Measurements from ENCODE around the gene KRTAP16-1.

The KRTAP16-1 gene

DNA sequence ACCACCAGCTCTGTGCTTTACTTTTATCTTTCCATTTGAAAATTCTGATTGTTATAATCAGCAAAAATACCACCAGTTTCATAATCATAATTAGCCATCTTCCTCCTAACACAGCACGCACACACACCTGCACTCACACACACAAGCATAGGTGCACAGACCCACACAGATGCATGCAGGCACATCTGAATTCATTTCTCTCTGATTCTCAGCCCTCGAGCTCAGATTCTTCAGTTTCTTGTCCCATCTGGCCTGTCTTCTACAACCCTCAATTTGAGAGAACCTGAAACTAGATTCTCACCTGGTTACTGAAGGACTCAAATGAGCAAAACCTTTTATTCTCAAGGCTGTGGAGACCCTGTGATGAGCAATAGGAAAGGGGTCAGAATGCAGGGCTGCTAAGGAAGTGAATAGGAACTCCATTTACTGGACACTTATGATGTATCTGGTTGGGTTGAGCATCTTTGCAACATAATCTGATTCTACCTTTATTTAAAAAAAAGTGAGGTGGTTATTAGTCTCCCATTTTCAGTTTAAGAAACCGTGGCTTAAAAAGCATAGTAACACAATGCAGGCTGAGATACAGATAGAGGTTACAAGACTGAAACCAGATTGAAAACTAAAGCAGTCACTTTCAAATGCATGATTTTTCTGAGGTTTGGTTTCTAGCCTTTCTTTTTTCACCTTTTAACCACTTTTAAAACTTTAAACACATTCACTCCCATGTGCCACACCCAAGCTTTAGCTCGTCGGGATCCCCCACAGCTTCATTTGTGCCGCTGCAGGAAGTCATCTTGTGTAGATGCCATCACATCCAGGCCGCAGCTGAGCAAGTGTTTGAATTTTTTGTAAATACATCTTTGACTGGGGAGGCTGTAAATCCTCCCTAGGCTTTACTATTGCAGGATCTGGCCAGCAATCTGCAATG lies 32.1 kb upstream of the KRTAP16-1 start:
- Histone ChIP-seq H3K27me3 (ENCODE audit: insufficient read depth, low read length) (no peaks in the 10 kb centered on the region), H3K79me2 (ENCODE audit: control insufficient read depth, insufficient read depth, low read length, unreplicated experiment) (no peaks in the 10 kb centered on the region), H3K4me3 (ENCODE audit: low read depth, low read length) (no peak overlapping the region), H3K4me1 (ENCODE audit: control insufficient read depth, insufficient read depth, low read length, unreplicated experiment) (no peaks in the 10 kb centered on the region), H3K27ac (ENCODE audit: low read depth, low read length) (no peak overlapping the region), H3K36me3 (ENCODE audit: insufficient read depth, low read length) (no peaks in the 10 kb centered on the region), H2AFZ (ENCODE audit: low read length, unreplicated experiment) (no peak overlapping the region)

DNA sequence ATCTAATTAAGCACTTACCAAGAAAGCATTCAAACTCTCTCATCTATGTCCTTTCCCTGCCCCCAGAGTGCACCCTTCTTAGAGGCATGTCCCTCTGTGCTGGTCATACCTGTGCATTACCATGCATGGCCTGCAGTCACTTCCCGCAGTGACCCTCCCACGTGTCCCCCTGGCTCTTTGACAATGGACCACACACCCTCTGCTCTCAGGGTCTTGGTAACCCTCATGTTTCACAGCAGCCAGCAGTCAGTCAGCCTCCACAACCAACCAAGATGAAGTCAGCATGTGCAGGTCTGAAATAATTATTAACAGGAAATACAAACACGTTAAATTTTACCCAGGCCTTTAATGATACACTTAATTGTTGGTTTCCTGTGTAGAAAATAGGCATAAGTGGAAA lies 31.4 kb upstream of the KRTAP16-1 start:
- Histone ChIP-seq H3K4me1 (ENCODE audit: control insufficient read depth, insufficient read depth, low read length, unreplicated experiment) (no peaks in the 10 kb centered on the region), H3K27me3 (ENCODE audit: insufficient read depth, low read length) (no peaks in the 10 kb centered on the region), H3K79me2 (ENCODE audit: control insufficient read depth, insufficient read depth, low read length, unreplicated experiment) (no peaks in the 10 kb centered on the region), H3K4me3 (ENCODE audit: low read depth, low read length) (no peak overlapping the region), H3K27ac (ENCODE audit: low read depth, low read length) (no peak overlapping the region), H3K36me3 (ENCODE audit: insufficient read depth, low read length) (no peaks in the 10 kb centered on the region), H2AFZ (ENCODE audit: low read length, unreplicated experiment) (no peak overlapping the region)

DNA sequence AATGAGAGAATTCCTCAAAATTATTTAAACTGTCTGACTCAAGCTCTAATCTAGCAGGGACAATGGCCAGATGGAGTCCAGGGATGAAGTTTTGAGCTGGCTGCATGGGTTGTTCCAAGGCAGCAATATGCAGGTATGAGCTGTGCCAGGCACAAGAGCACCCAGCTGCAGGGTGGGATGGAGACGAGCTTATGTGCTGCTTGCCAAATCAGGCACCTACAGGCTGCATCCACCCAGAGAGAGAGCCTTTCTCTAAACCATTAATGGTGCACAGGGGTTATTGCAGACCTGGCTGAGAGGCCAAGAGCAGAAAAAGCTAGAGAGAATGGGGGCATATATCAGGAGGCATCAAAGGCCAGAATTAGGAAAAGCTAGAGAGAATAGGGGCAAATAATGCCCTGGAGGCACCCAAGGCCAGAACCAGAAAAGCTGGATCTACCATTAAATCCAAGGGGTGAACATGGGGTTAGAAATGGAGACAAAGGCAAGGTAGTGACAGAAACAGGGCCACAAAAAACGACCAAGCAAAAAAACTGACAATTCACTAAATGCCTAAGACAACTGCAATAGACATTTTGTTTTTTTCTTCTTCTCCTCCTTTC lies 30.6 kb upstream of the KRTAP16-1 start:
- H3K27ac ChIP-seq (ENCODE audit: low read depth, low read length) = no peak overlapping the region
- no peaks in the 10 kb centered on the region for H3K4me1 ChIP-seq (ENCODE audit: control insufficient read depth, insufficient read depth, low read length, unreplicated experiment)
- no peak overlapping the region for H2AFZ ChIP-seq (ENCODE audit: low read length, unreplicated experiment)
- H3K36me3 ChIP-seq (ENCODE audit: insufficient read depth, low read length) = no peaks in the 10 kb centered on the region
- H3K27me3 ChIP-seq (ENCODE audit: insufficient read depth, low read length) = no peaks in the 10 kb centered on the region
- no peak overlapping the region for H3K4me3 ChIP-seq (ENCODE audit: low read depth, low read length)
- H3K79me2 ChIP-seq (ENCODE audit: control insufficient read depth, insufficient read depth, low read length, unreplicated experiment) = no peaks in the 10 kb centered on the region

DNA sequence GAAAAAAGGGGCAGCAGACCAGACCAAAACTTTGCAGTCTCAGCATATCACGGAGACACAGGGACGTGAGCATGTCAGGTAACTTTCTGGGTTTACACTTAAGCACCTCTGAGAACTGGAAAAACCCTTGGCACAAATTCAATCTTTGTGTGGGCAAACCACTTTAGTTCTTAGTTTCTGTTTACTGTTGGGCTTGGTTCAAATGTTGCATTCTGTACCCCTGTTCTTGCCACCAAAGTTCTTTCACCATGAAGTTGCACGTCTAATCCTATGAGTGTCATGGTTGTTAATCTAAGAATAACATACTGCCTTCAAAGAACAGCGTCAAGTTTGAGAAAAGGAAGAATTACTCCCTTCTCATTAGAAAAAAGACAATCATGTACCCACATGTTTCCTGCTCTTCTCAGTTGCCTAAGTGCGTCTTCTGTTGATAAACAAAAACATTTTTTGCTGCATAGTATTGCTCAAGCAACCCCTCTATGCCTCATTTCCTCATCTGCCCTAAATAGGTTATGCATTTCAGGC lies 29.9 kb upstream of the KRTAP16-1 start:
- Histone ChIP-seq H3K27me3 (ENCODE audit: insufficient read depth, low read length) (no peaks in the 10 kb centered on the region), H2AFZ (ENCODE audit: low read length, unreplicated experiment) (no peak overlapping the region), H3K27ac (ENCODE audit: low read depth, low read length) (no peak overlapping the region), H3K36me3 (ENCODE audit: insufficient read depth, low read length) (no peaks in the 10 kb centered on the region), H3K4me3 (ENCODE audit: low read depth, low read length) (no peak overlapping the region), H3K4me1 (ENCODE audit: control insufficient read depth, insufficient read depth, low read length, unreplicated experiment) (no peaks in the 10 kb centered on the region), H3K79me2 (ENCODE audit: control insufficient read depth, insufficient read depth, low read length, unreplicated experiment) (no peaks in the 10 kb centered on the region)

DNA sequence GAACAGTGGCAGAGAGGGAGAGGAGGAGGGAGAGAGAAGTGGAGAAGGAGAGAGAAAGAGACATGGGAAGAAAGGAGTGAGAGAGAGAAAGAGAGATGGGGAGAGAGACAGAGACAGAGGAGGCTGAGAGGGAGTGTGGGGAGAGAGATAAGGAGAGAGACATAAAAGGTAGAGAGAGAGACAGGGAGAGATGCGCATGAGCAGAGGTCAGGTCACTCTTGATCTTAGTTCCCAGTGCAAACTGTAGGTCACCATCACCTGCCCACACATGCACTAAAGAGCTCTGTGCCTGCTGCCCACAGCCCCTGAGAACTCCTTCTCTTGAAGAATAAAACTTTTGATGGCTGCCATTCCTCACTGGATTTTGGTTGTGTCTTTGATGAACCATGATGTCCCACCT lies 26.6 kb upstream of the KRTAP16-1 start:
- no peak overlapping the region for H2AFZ ChIP-seq (ENCODE audit: low read length, unreplicated experiment)
- no peaks in the 10 kb centered on the region for H3K79me2 ChIP-seq (ENCODE audit: control insufficient read depth, insufficient read depth, low read length, unreplicated experiment)
- H3K4me1 ChIP-seq (ENCODE audit: control insufficient read depth, insufficient read depth, low read length, unreplicated experiment) = no peaks in the 10 kb centered on the region
- no peak overlapping the region for H3K27ac ChIP-seq (ENCODE audit: low read depth, low read length)
- H3K4me3 ChIP-seq (ENCODE audit: low read depth, low read length) = no peak overlapping the region
- no peaks in the 10 kb centered on the region for H3K36me3 ChIP-seq (ENCODE audit: insufficient read depth, low read length)
- H3K27me3 ChIP-seq (ENCODE audit: insufficient read depth, low read length) = no peaks in the 10 kb centered on the region

DNA sequence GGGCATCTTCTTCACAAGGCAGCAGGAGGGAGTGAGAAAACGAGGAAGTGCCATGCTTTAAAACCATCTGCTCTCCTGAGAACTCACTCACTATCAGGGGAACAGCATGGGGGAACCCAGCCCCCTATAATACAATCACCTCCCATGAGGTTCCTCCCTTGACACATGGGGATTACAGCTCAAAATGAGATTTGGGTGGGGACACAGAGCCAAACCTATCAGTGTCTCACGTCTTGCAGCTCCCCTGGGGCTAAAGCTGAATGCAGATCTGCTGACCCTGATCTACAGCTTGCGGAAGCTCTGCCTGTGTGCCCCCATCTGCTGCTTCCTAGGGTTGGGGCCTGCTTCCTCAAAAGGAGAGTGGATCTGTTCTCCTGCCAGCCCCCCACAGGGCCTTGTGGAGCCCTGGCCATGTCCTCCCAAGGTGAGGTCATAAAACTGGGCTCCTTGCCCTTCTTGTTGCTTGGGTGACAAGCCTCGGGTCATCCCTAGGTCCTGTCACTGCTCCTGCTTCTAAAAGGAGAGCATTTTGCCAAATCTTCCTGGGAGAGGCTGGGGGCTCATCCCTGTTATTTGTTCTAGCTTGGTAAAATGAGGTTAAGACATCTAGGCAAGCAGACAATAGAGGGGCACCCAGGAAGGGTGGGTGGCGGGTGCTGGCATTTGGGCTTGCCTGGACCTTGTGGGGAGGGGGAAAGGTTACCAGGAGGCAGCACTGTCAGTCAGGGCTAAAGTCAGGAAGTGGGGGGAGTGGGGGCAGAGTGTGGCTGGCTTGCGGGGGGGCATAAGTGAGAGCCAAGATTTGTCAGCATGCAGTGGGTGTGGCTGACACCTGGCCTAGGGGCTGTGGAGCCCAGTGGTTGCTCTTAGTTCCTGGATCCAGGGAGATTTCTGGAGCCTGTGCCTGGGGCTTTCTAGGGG lies 25.5 kb upstream of the KRTAP16-1 start:
- H3K36me3 ChIP-seq (ENCODE audit: insufficient read depth, low read length) = no peaks in the 10 kb centered on the region
- H3K4me3 ChIP-seq (ENCODE audit: low read depth, low read length) = no peak overlapping the region
- H2AFZ ChIP-seq (ENCODE audit: low read length, unreplicated experiment) = no peak overlapping the region
- no peaks in the 10 kb centered on the region for H3K79me2 ChIP-seq (ENCODE audit: control insufficient read depth, insufficient read depth, low read length, unreplicated experiment)
- H3K4me1 ChIP-seq (ENCODE audit: control insufficient read depth, insufficient read depth, low read length, unreplicated experiment) = no peaks in the 10 kb centered on the region
- H3K27me3 ChIP-seq (ENCODE audit: insufficient read depth, low read length) = no peaks in the 10 kb centered on the region
- no peak overlapping the region for H3K27ac ChIP-seq (ENCODE audit: low read depth, low read length)

DNA sequence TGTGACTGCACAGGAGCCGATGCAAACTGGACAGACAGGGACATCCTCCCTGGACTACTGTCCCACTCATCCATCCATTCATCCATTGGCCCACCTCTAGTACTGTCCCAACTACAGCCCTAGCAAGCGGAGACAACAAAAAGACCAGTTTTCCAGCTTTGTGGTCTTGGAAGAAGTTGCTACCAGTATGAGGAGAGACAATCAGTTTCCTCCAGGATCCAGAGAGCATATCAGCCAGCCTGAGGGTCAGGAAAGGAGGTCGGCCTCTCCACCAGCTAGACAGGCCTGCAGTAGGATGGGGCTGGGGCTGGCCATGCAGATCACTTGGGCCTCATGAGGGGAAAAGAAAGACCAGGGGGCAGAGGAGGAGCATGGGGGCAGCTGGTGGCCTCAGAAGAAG lies 24.7 kb upstream of the KRTAP16-1 start:
- Histone ChIP-seq H3K4me3 (ENCODE audit: low read depth, low read length) (no peak overlapping the region), H3K79me2 (ENCODE audit: control insufficient read depth, insufficient read depth, low read length, unreplicated experiment) (no peaks in the 10 kb centered on the region), H3K27me3 (ENCODE audit: insufficient read depth, low read length) (no peaks in the 10 kb centered on the region), H2AFZ (ENCODE audit: low read length, unreplicated experiment) (no peak overlapping the region), H3K36me3 (ENCODE audit: insufficient read depth, low read length) (no peaks in the 10 kb centered on the region), H3K4me1 (ENCODE audit: control insufficient read depth, insufficient read depth, low read length, unreplicated experiment) (no peaks in the 10 kb centered on the region), H3K27ac (ENCODE audit: low read depth, low read length) (no peak overlapping the region)

DNA sequence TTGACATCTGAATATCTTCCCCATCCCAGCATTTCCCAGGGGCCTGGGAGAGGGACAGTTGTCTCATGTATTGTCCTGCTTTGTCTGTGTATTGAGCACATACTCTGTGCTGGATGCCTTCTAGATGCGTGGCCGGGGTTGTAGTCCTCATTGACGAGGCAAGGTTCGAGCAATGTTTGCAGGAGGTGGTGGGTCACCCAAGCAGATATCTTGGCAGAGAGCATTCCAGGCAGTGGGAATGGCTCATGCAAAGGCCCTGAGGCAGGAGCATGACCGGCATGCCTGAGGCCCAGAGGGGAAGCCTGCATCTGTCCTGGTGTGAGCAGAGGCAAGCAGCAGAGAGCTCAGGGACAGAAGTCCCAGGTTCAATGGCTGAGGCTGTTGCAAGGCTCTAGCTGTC lies 24.0 kb upstream of the KRTAP16-1 start:
- H3K4me1 ChIP-seq (ENCODE audit: control insufficient read depth, insufficient read depth, low read length, unreplicated experiment) = no peaks in the 10 kb centered on the region
- no peak overlapping the region for H3K4me3 ChIP-seq (ENCODE audit: low read depth, low read length)
- no peaks in the 10 kb centered on the region for H3K36me3 ChIP-seq (ENCODE audit: insufficient read depth, low read length)
- H3K27me3 ChIP-seq (ENCODE audit: insufficient read depth, low read length) = no peaks in the 10 kb centered on the region
- no peaks in the 10 kb centered on the region for H3K79me2 ChIP-seq (ENCODE audit: control insufficient read depth, insufficient read depth, low read length, unreplicated experiment)
- H3K27ac ChIP-seq (ENCODE audit: low read depth, low read length) = no peak overlapping the region
- no peak overlapping the region for H2AFZ ChIP-seq (ENCODE audit: low read length, unreplicated experiment)

DNA sequence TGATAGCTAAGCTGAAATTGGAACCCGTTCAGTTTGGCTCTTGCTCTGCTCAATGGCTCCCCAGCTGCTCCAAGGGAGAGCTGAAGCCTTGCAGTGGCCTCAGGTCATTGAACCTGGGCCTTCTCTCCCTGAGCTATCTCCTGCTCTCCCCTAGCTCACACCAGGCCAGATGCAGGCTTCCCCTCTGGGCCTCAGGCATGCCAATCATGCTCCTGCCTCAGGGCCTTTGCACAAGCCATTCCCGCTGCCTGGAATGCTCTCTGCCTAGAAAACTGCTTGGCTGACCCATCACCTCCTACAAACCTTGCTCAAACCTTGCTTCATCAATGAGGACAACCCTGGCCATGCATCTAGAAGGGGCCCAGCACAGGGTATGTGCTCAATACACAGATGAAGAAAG lies 23.1 kb upstream of the KRTAP16-1 start:
- H3K27ac ChIP-seq (ENCODE audit: low read depth, low read length) = no peak overlapping the region
- no peaks in the 10 kb centered on the region for H3K27me3 ChIP-seq (ENCODE audit: insufficient read depth, low read length)
- no peak overlapping the region for H2AFZ ChIP-seq (ENCODE audit: low read length, unreplicated experiment)
- no peaks in the 10 kb centered on the region for H3K4me1 ChIP-seq (ENCODE audit: control insufficient read depth, insufficient read depth, low read length, unreplicated experiment)
- H3K79me2 ChIP-seq (ENCODE audit: control insufficient read depth, insufficient read depth, low read length, unreplicated experiment) = no peaks in the 10 kb centered on the region
- H3K36me3 ChIP-seq (ENCODE audit: insufficient read depth, low read length) = no peaks in the 10 kb centered on the region
- H3K4me3 ChIP-seq (ENCODE audit: low read depth, low read length) = no peak overlapping the region

DNA sequence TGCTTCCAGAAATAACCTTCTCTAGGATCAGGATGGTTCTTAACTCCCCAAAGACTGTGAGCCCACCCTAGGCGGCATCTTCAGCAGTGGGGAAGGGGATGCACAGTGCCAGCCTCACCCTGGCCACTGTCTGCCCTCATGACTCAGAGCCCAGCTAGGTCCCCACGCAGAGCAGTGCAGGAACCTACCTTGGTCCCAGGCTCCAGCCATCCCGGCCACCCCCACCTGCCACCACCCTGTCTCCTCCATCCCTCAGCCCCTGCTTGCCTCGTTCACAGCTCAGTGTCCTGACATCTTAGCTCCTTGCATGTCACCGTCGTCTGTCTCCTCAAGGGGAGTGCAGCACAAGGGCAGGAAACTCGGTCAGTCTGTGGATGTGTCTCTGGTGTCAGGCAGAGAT lies 22.5 kb upstream of the KRTAP16-1 start:
- Histone ChIP-seq H3K27ac (ENCODE audit: low read depth, low read length) (no peak overlapping the region), H3K27me3 (ENCODE audit: insufficient read depth, low read length) (no peaks in the 10 kb centered on the region), H2AFZ (ENCODE audit: low read length, unreplicated experiment) (no peak overlapping the region), H3K36me3 (ENCODE audit: insufficient read depth, low read length) (no peaks in the 10 kb centered on the region), H3K4me1 (ENCODE audit: control insufficient read depth, insufficient read depth, low read length, unreplicated experiment) (no peaks in the 10 kb centered on the region), H3K79me2 (ENCODE audit: control insufficient read depth, insufficient read depth, low read length, unreplicated experiment) (no peaks in the 10 kb centered on the region), H3K4me3 (ENCODE audit: low read depth, low read length) (no peak overlapping the region)

Data from ACC112 (cell line).